Endothelial cell of umbilical vein (primary cell): ENCODE results near the gene MIS12. TPM values are rescaled to one million over a fixed set of nuclear protein-coding genes. Genes with fewer than 3 reads are reported as not detected.

Experiments used
- BruUV-seq: library from RNA; stranded (reverse); fragments of 400-500 nt; replicated peaks from 2 replicates; lab custom pipeline; 2021; lab: Mats Ljungman, UMichigan
- CTCF ChIA-PET: fragments of 300-600, 350-600 bp; sonication (Branson Sonifier 250); formaldehyde crosslinking; loops from one replicate; lab custom pipeline; 2021; ENCODE audit warnings: antibody characterized with exemption, inconsistent platforms; lab: Charles Lee
- POLR2A ChIA-PET: fragments of 300-600, 350-600 bp; sonication (Branson Sonifier 250); formaldehyde crosslinking; loops from one replicate; lab custom pipeline; 2021; ENCODE audit warnings: antibody characterized with exemption, inconsistent platforms; lab: Charles Lee
- DNase-seq: peaks from one replicate; pipeline ENCODE4 v3.0.0-alpha.2; 2011; ENCODE audit warnings: low read depth, low spot score
- FAIRE-seq: peaks from 2 replicates; lab custom pipeline; 2011; peaks lifted over from hg19 to GRCh38; lab: Jason Lieb, UNC
- H2AFZ ChIP-seq: 2 replicates; pipeline ENCODE4 v1.6.0; 2012; ENCODE audit warnings: low read depth, low read length, control low read depth, inconsistent platforms
- H3K27ac ChIP-seq: 2 replicates; pipeline ENCODE4 v1.5.1; 2011; ENCODE audit warnings: low read depth, mild to moderate bottlenecking, control low read depth, low read length, moderate library complexity; ENCODE audit not compliant: insufficient read depth
- H3K27me3 ChIP-seq, 2 experiments: 2 replicates each; pipeline versions ENCODE4 v1.6.0 to v1.6.1; 2011; ENCODE audit warnings: low read length in 2 of 2, mixed read lengths in 1 of 2; ENCODE audit not compliant: control insufficient read depth in 2 of 2, insufficient read depth in 2 of 2
- H3K36me3 ChIP-seq, 2 experiments: 2 replicates in 1 of 2; 3 replicates in 1 of 2; pipeline ENCODE4 v1.5.1; 2011; ENCODE audit warnings: low read length in 2 of 2, mild to moderate bottlenecking in 1 of 2, moderate library complexity in 1 of 2; ENCODE audit not compliant: control insufficient read depth in 2 of 2, insufficient read depth in 2 of 2; ENCODE audit errors: extremely low read depth in 1 of 2
- H3K4me1 ChIP-seq: 3 replicates; pipeline ENCODE4 v1.5.1; 2011; ENCODE audit warnings: mild to moderate bottlenecking, low read length; ENCODE audit not compliant: control insufficient read depth, insufficient read depth; ENCODE audit errors: extremely low read depth
- H3K4me2 ChIP-seq: 2 replicates; pipeline ENCODE4 v1.6.1; 2011; ENCODE audit warnings: low read length, control low read depth, mixed read lengths; ENCODE audit not compliant: insufficient read depth
- H3K4me3 ChIP-seq, 3 experiments: fragments of 200-600 bp in 1 of 3; sonication (generic), shearing (Covaris generic) in 1 of 3; replicated peaks in 1 of 3; 2 replicates each; pipeline ENCODE4 v1.5.1; 2011 to 2016; ENCODE audit warnings: control low read depth in 3 of 3, low read length in 3 of 3, mild to moderate bottlenecking in 2 of 3, inconsistent platforms in 1 of 3, low read depth in 1 of 3, moderate library complexity in 1 of 3; ENCODE audit not compliant: insufficient read depth in 1 of 3
- H3K79me2 ChIP-seq: 2 replicates; pipeline ENCODE4 v1.6.0; 2012; ENCODE audit warnings: low read length, inconsistent platforms; ENCODE audit not compliant: control insufficient read depth, insufficient read depth
- H3K9ac ChIP-seq: replicated peaks from 2 replicates; pipeline ENCODE3; 2011; ENCODE audit warnings: low read length, control low read depth; ENCODE audit not compliant: insufficient read depth; ENCODE audit errors: extremely low read depth
- H3K9me1 ChIP-seq: replicated peaks from 3 replicates; pipeline ENCODE4 v1.6.0; 2011; ENCODE audit warnings: mild to moderate bottlenecking, low read length; ENCODE audit not compliant: control insufficient read depth, insufficient read depth; ENCODE audit errors: extremely low read depth
- H3K9me3 ChIP-seq: replicated peaks from 2 replicates; pipeline ENCODE4 v1.5.1; 2012; ENCODE audit warnings: low read length, inconsistent platforms; ENCODE audit not compliant: control insufficient read depth, insufficient read depth
- H4K20me1 ChIP-seq: replicated peaks from 2 replicates; pipeline ENCODE3; 2011; ENCODE audit warnings: mild to moderate bottlenecking, low read length; ENCODE audit not compliant: control insufficient read depth, insufficient read depth; ENCODE audit errors: extremely low read depth
- CTCF ChIP-seq, 2 donors: IDR thresholded peaks; 1 replicate in 1 of 2; 2 replicates in 1 of 2; pipeline ENCODE4 v1.5.1; 2011; ENCODE audit warnings: low read length in 2 of 2, mild to moderate bottlenecking in 2 of 2, moderate library complexity in 2 of 2, control low read depth in 1 of 2, inconsistent platforms in 1 of 2, low read depth in 1 of 2; ENCODE audit not compliant: insufficient read depth in 1 of 2; ENCODE audit errors: extremely low read depth in 1 of 2
- EZH2 ChIP-seq: IDR thresholded peaks from 2 replicates; pipeline ENCODE4 v1.6.1; 2012; ENCODE audit warnings: borderline replicate concordance, low read depth, mild to moderate bottlenecking, moderate library complexity, low read length, inconsistent platforms; ENCODE audit not compliant: severe bottlenecking
- FOS ChIP-seq: IDR thresholded peaks from 2 replicates; pipeline ENCODE4 v1.6.1; 2011; ENCODE audit warnings: mild to moderate bottlenecking, low read length, moderate library complexity, borderline replicate concordance; ENCODE audit not compliant: insufficient read depth
- GATA2 ChIP-seq: IDR thresholded peaks from 2 replicates; pipeline ENCODE4 v1.7.0; 2011; ENCODE audit warnings: low read depth, mild to moderate bottlenecking, moderate library complexity, mixed read lengths, low read length; ENCODE audit not compliant: insufficient read length, insufficient read depth
- JUN ChIP-seq: IDR thresholded peaks from 2 replicates; pipeline ENCODE4 v1.6.1; 2011; ENCODE audit warnings: borderline replicate concordance, low read depth; ENCODE audit not compliant: insufficient read length, insufficient read depth
- MAX ChIP-seq: IDR thresholded peaks from 2 replicates; pipeline ENCODE4 v1.6.1; 2011; ENCODE audit not compliant: insufficient read depth, insufficient read length
- MYC ChIP-seq: IDR thresholded peaks from one replicate; pipeline ENCODE4 v1.6.1; 2011; ENCODE audit warnings: mild to moderate bottlenecking, low read depth, low read length
- POLR2A ChIP-seq: IDR thresholded peaks from 2 replicates; pipeline ENCODE4 v1.6.1; 2012; ENCODE audit warnings: low read depth, mild to moderate bottlenecking, control low read depth, low read length
- POLR2AphosphoS5 ChIP-seq: IDR thresholded peaks from 2 replicates; pipeline ENCODE4 v1.6.1; 2012; ENCODE audit warnings: low read depth, mild to moderate bottlenecking, control low read depth, low read length, moderate library complexity; ENCODE audit not compliant: insufficient read depth
- dilution Hi-C: fragments of 300-500 bp; cut with MboI; formaldehyde crosslinking; loops from one replicate; pipeline ENCODE4 v1.15.0; 2019; ENCODE audit warnings: low sequenced_read_pairs; ENCODE audit not compliant: extremely low pct_ligation_motif_present
- intact Hi-C: fragments of 100-400 bp; cut with micrococcal nuclease; formaldehyde crosslinking; loops from one replicate; pipeline ENCODE4 v1.10.0; 2022
- polyA plus RNA-seq, 4 experiments: library from polyadenylated mRNA; depleted of rRNA in 3 of 4; stranded (reverse) in 3 of 4; unstranded in 1 of 4; fragments of >200 nt; gene quantifications; 2 replicates each; pipeline versions ENCODE4 v1.2.1 to v1.2.3, GENCODE V29; 2011 to 2012; ENCODE audit warnings: missing spikeins in 1 of 4
- total RNA-seq: library from RNA; stranded (reverse); gene quantifications from 2 replicates; pipeline ENCODE4 v1.2.3, GENCODE V29; 2021

The MIS12 gene
- total and polyA plus RNA-seq, 2 donors (not counting 3 experiments of a cell fraction or from before 2014, with no cell fraction given), result 8.3 to 20.1 TPM

- Histone ChIP-seq H2AFZ (no peak overlapping the region), H3K9me3 (no peaks in the 10 kb centered on the region), H3K4me1 (peaks cover 14% of the 10 kb centered on the region), H3K79me2 (no peaks in the 10 kb centered on the region), H3K4me3 (no peak overlapping the region), H3K9me1 (no peaks in the 10 kb centered on the region), H3K27ac (no peak overlapping the region), H4K20me1 (no peaks in the 10 kb centered on the region), H3K9ac (no peak overlapping the region), H3K27me3 (no peaks in the 10 kb centered on the region), H3K36me3 (peaks cover 10 to 44% of the 10 kb centered on the region in 2 experiments), H3K4me2 (no peak overlapping the region)
- CTCF ChIA-PET, result no interaction called here
- DNase-seq (no peak), FAIRE-seq (no peak)
- dilution Hi-C loops (no loop called here), intact Hi-C loops (no loop called here)
- POLR2A ChIA-PET, result interaction anchor here (0.6 kb wide), 1 partner anchor 33 kb away, joined by 9 read pairs; no protein-coding TSS in a partner anchor
- BruUV-seq, result no TSS peak
- TF ChIP-seq MAX (no peak), JUN (no peak), GATA2 (no peak), FOS (no peak), CTCF (IDR thresholded peaks at IDR 0.05; ENCODE audit: extremely low read depth in 1 of 2, insufficient read depth in 1 of 2, low read depth in 1 of 2, low read length in 2 of 2) (no peak), MYC (no peak), POLR2A (no peak), POLR2AphosphoS5 (no peak), EZH2 (no peak)
Observed at GRCh38 chr17:5532581-5532980, 46.2 kb downstream of the MIS12 start.
